Mucosa of descending colon (tissue), 3 donors: ENCODE results near the gene PNMA1. TPM values are rescaled to one million over a fixed set of nuclear protein-coding genes. Genes with fewer than 3 reads are reported as not detected.

Source experiments
- ATAC-seq: fragments of 200-7000 bp; cut with Tn5 transposase; one replicate; pipeline ENCODE4 v1.9.1; 2020; ENCODE audit warnings: mild to moderate bottlenecking, moderate library complexity
- DNase-seq, 3 donors: peaks; one replicate each; pipeline ENCODE4 v3.0.0-alpha.2; 2020
- H3K36me3 ChIP-seq: fragments of 200-600 bp; one replicate; pipeline ENCODE4 v1.8.0; 2021; ENCODE audit warnings: low read depth, mild to moderate bottlenecking
- H3K4me1 ChIP-seq: fragments of 200-600 bp; one replicate; pipeline ENCODE4 v1.8.0; 2021; ENCODE audit warnings: low read depth, mild to moderate bottlenecking
- H3K4me3 ChIP-seq: fragments of 200-600 bp; one replicate; pipeline ENCODE4 v1.8.0; 2021; ENCODE audit warnings: mild to moderate bottlenecking
- H3K9me3 ChIP-seq: fragments of 200-600 bp; one replicate; pipeline ENCODE4 v1.8.0; 2021; ENCODE audit warnings: mild to moderate bottlenecking
- intact Hi-C, 2 donors: fragments of 100-400 bp; cut with DNase I in 1 of 2; cut with micrococcal nuclease in 1 of 2; formaldehyde crosslinking; loops; one replicate each; pipeline versions ENCODE4 v1.11.0 to v1.11.1; 2022; cut with DNase I, micrococcal nuclease
- total RNA-seq, 3 donors: library from RNA; stranded (reverse); fragmentation: NEBNext Ultra II Directional in 2 of 3; extraction: Animal tissue kit (Norgen Biotek cat#: 25700) in 2 of 3; gene quantifications; one replicate each; pipeline versions ENCODE4 v1.2.1 to v1.2.4, GENCODE V29; 2021 to 2023
- TF ChIP-seq, protein P1 (sequence below): fragments of 200-600 bp; IDR thresholded peaks from one replicate; pipeline ENCODE4 v1.8.0; 2022; ENCODE audit warnings: antibody characterized with exemption, mild to moderate bottlenecking
- donor health status: DM: no; HTN: no; CAD: no; lungs with moderate emphysema.
- donor health status: DM: no; HTN: no; CAD: no.
- donor health status: DM: no; HTN: yes; CAD: no.

Gene PNMA1
- total RNA-seq, 3 donors from 2014 or later, result 11.7 to 70.7 (median 15.5) TPM

DNA sequence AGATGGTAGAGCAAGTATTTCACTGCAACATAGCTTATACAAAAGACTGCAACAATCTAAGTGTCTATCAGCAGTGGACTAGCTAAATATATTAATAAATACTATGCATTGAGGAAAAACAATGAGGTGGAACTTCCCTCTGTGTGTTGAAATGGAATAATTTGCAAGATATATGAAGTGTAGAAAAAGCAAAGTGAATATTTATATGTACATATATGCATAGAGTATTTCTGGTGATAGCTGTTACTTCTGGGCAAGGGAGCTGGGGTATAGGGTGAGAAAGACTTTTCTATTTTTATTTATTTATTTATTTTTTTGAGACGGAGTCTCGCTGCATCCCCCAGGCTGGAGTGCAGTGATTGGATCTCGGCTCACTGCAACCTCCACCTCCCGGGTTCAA lies 35.5 kb downstream of the PNMA1 start:
- DNase-seq (no peak), ATAC-seq (no peak)
- TF ChIP-seq, protein P1, sequence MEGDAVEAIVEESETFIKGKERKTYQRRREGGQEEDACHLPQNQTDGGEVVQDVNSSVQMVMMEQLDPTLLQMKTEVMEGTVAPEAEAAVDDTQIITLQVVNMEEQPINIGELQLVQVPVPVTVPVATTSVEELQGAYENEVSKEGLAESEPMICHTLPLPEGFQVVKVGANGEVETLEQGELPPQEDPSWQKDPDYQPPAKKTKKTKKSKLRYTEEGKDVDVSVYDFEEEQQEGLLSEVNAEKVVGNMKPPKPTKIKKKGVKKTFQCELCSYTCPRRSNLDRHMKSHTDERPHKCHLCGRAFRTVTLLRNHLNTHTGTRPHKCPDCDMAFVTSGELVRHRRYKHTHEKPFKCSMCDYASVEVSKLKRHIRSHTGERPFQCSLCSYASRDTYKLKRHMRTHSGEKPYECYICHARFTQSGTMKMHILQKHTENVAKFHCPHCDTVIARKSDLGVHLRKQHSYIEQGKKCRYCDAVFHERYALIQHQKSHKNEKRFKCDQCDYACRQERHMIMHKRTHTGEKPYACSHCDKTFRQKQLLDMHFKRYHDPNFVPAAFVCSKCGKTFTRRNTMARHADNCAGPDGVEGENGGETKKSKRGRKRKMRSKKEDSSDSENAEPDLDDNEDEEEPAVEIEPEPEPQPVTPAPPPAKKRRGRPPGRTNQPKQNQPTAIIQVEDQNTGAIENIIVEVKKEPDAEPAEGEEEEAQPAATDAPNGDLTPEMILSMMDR, result no peak
- intact Hi-C loops, result no loop called here
- Histone ChIP-seq H3K9me3 (no peaks in the 10 kb centered on the region), H3K4me3 (no peak overlapping the region), H3K36me3 (no peaks in the 10 kb centered on the region), H3K4me1 (no peaks in the 10 kb centered on the region)

DNA sequence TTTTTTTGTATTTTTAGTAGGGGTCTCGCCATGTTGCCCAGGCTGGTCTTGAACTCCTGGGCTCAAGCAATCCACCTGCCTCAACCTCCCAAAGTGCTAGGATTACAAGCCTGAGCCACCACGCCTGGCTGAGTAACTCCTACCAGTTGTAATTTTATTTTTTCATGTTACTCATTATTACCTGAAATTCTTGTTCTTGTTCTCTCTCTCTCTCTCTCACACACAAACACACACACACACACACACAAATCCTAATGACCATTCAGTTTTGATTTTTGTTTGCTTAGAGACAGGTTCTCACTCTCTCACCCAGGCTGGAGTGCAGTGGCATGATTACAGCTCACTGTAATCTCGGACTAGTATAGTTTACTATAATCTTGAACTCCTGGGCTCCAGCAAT lies 39.2 kb downstream of the PNMA1 start:
- no peaks in the 10 kb centered on the region for H3K36me3 ChIP-seq
- no peak for ATAC-seq

DNA sequence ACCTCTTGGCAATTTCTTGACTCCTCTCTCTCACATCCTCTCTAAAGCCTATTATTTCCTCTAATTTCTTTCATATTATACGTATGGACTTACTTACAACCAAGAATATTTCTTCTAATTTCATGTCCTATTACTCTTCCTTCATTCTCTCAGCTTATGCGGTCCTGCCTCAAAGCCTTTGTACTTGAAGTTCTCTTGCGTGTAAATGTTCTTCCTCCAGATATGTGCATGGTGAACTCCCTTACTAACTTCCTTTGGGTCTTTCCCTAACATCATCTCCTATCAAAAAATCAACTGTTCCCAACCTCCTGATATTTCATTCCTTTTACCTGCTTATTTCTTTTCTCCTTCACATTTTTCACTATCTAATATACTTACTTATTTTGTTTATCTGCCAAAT lies 46.3 kb downstream of the PNMA1 start:
- Histone ChIP-seq H3K4me3 (no peak overlapping the region), H3K36me3 (no peaks in the 10 kb centered on the region), H3K4me1 (no peaks in the 10 kb centered on the region), H3K9me3 (no peaks in the 10 kb centered on the region)
- TF ChIP-seq, protein P1, result no peak
- intact Hi-C loops, result no loop called here
- ATAC-seq (no peak), DNase-seq (no peak)

More for the DNA sequence above, 39.2 kb downstream of the PNMA1 start:
- intact Hi-C loops, result no loop called here
- DNase-seq, result no peak
- H3K4me3 ChIP-seq, result no peak overlapping the region
- no peaks in the 10 kb centered on the region for H3K4me1 ChIP-seq
- H3K9me3 ChIP-seq, result no peaks in the 10 kb centered on the region
- TF ChIP-seq, protein P1, result no peak

DNA sequence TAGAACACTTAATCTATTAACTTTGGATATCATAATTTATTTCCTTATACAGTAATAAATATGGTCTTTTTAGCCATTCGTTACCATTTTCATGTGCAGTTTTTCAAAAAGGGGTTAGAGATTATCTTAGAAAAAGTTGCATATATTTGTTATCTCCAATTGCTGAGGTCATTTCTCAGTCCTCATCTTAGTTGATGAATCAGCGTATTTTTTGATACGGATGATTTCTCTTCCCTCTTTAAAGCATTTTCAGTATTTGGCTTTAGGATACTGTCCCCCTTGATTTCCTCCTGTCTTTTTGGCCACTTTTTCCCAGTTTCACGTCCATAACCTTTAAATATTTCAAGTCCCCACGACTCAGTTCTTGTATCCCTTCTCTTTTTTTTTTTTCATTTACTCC lies 47.6 kb downstream of the PNMA1 start:
- H3K36me3 ChIP-seq, result no peaks in the 10 kb centered on the region
- no peaks in the 10 kb centered on the region for H3K9me3 ChIP-seq
- DNase-seq (no peak), ATAC-seq (no peak)
- intact Hi-C loops, result no loop called here
- H3K4me3 ChIP-seq, result no peak overlapping the region
- TF ChIP-seq, protein P1, result no peak
- H3K4me1 ChIP-seq, result no peaks in the 10 kb centered on the region

DNA sequence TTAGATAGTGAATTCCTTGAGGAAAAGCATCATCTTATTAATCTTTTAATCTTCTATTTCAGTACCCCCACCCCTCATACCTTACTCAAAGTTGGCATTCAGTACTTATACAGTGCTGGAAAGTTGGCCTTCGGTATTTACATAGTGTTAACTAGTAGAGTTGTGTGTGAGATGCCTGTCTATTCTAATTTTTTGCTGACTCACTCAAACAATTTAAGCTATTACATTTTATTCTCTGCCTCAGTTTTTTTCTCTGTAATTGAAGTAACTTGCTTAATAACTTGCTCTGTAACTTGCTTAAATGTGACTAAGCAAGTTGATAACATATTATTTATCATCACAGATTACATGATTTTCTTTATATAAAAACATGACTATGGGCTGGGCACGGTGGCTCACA lies 49.1 kb downstream of the PNMA1 start:
- Histone ChIP-seq H3K4me3 (no peak overlapping the region), H3K4me1 (no peaks in the 10 kb centered on the region), H3K36me3 (no peaks in the 10 kb centered on the region), H3K9me3 (no peaks in the 10 kb centered on the region)
- DNase-seq (no peak), ATAC-seq (no peak)
- TF ChIP-seq, protein P1, result no peak
- intact Hi-C loops, result no loop called here

DNA sequence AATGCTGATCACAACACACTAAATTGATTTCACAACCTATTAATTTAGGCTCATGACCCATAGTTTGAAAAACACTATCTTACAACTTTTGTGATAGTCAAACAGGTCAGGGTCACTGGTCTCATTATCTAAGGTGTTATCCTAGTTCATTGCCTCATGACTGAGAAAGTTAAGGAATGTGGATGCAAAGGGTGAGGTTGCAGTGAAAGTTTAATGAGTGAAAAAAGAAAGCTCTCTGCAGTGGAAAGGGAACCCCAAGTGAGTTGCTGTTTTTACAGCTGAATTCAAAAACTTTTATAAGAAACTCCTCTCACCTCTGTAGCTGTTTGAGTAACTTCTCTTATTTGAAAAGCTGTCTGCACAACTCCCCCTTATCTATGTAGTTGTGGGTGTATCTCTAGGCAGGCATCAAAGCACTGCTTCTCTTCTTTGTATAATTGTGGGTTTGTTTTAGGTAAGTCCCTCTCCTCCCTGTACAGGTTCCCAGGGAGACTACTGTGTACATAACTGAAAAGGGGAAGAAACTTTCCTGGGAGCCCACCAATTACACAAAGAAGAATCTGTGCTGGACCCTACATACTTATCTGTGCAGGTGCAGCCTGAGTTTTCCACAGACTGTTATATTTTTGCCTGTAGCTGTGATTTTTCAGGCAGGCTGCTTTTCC lies 50.5 kb downstream of the PNMA1 start:
- Histone ChIP-seq H3K4me3 (no peak overlapping the region), H3K36me3 (no peaks in the 10 kb centered on the region), H3K4me1 (no peaks in the 10 kb centered on the region), H3K9me3 (no peaks in the 10 kb centered on the region)
- TF ChIP-seq, protein P1, result no peak
- ATAC-seq, result no peak
- intact Hi-C loops, result no loop called here
- no peak for DNase-seq
